ENCODE results near the gene RBM6. TPM values are rescaled to one million over a fixed set of nuclear protein-coding genes. Genes with fewer than 3 reads are reported as not detected.

The RBM6 gene
- total RNA-seq, 2 donors from 2014 or later = 123 to 146 TPM

- ATAC-seq (no peak), DNase-seq (no peak)
- Histone ChIP-seq H3K27me3 (no peaks in the 10 kb centered on the region), H3K4me3 (no peak overlapping the region), H3K36me3 (replicated peaks in 1 of 2; ENCODE audit: insufficient read depth in 1 of 2, low read depth in 2 of 2) (peaks cover 0 to 2% of the 10 kb centered on the region in 2 donors), H3K4me1 (peaks cover 11% of the 10 kb centered on the region), H3K27ac (no peak overlapping the region), H3K9me3 (no peaks in the 10 kb centered on the region)
- 83 to 87% methylated on average over 27 to 37 of the region's 48 CpGs for WGBS, 2 donors
- TF ChIP-seq CTCF (IDR thresholded peaks at IDR 0.05) (no peak), POLR2A (IDR thresholded peaks at IDR 0.05) (no peak)
- intact Hi-C loops (cut with DNase I) = no loop called here
Measured at GRCh38 chr3:49910409-49911123, 29.4 kb upstream of the RBM6 start.

GRCh38 chr3:49911124-49911420, 28.9 kb upstream of the RBM6 start:
- Histone ChIP-seq H3K27ac (no peak overlapping the region), H3K4me3 (no peak overlapping the region), H3K4me1 (peaks cover 6% of the 10 kb centered on the region), H3K9me3 (no peaks in the 10 kb centered on the region), H3K36me3 (replicated peaks in 1 of 2; ENCODE audit: insufficient read depth in 1 of 2, low read depth in 2 of 2) (peaks cover 0 to 2% of the 10 kb centered on the region in 2 donors), H3K27me3 (no peaks in the 10 kb centered on the region)
- no peak for ATAC-seq
- intact Hi-C loops (cut with DNase I) = no loop called here
- no peak for DNase-seq
- no peak for TF ChIP-seq CTCF (IDR thresholded peaks at IDR 0.05)
- TF ChIP-seq POLR2A (IDR thresholded peaks at IDR 0.05) = no peak
- 95 to 100% methylated on average over 2 of the region's 2 CpGs for WGBS, 2 donors

- 78 to 89% methylated on average over 6 to 14 of the region's 15 CpGs for WGBS, 2 donors
- peaks cover under 1% of the 10 kb centered on the region for H3K4me1 ChIP-seq
- no peak overlapping the region for H3K27ac ChIP-seq
- no peak for TF ChIP-seq POLR2A (IDR thresholded peaks at IDR 0.05)
- TF ChIP-seq CTCF (IDR thresholded peaks at IDR 0.05) = no peak
- peaks cover 0 to 2% of the 10 kb centered on the region in 2 donors for H3K36me3 ChIP-seq (replicated peaks in 1 of 2; ENCODE audit: insufficient read depth in 1 of 2, low read depth in 2 of 2)
- DNase-seq = no peak
- no peak for ATAC-seq
- no peaks in the 10 kb centered on the region for H3K27me3 ChIP-seq
- H3K9me3 ChIP-seq = no peaks in the 10 kb centered on the region
- no peak overlapping the region for H3K4me3 ChIP-seq
- intact Hi-C loops (cut with DNase I) = no loop called here
Measured at GRCh38 chr3:49911611-49912010, 28.3 kb upstream of the RBM6 start.

- ATAC-seq = no peak
- intact Hi-C loops (cut with DNase I) = no loop called here
- H3K4me1 ChIP-seq = no peaks in the 10 kb centered on the region
- H3K36me3 ChIP-seq (replicated peaks in 1 of 2; ENCODE audit: insufficient read depth in 1 of 2, low read depth in 2 of 2) = peaks cover 0 to 2% of the 10 kb centered on the region in 2 donors
- TF ChIP-seq POLR2A (IDR thresholded peaks at IDR 0.05) (no peak), CTCF (IDR thresholded peaks at IDR 0.05) (no peak)
- WGBS, 2 donors = 81 to 85% methylated on average over 4 of the region's 4 CpGs
- no peak overlapping the region for H3K27ac ChIP-seq
- H3K4me3 ChIP-seq = no peak overlapping the region
- H3K27me3 ChIP-seq = no peaks in the 10 kb centered on the region
- H3K9me3 ChIP-seq = no peaks in the 10 kb centered on the region
- DNase-seq = no peak
Measured at GRCh38 chr3:49912881-49913281, 27.1 kb upstream of the RBM6 start.

- 68% methylated on average over 2 of the region's 2 CpGs for WGBS, 2 donors
- Histone ChIP-seq H3K4me3 (no peak overlapping the region), H3K27ac (no peak overlapping the region), H3K4me1 (no peaks in the 10 kb centered on the region), H3K9me3 (no peaks in the 10 kb centered on the region), H3K27me3 (no peaks in the 10 kb centered on the region), H3K36me3 (replicated peaks in 1 of 2; ENCODE audit: insufficient read depth in 1 of 2, low read depth in 2 of 2) (peaks cover 0 to 2% of the 10 kb centered on the region in 2 donors)
- no peak for DNase-seq
- TF ChIP-seq CTCF (IDR thresholded peaks at IDR 0.05) (no peak), POLR2A (IDR thresholded peaks at IDR 0.05) (no peak)
- intact Hi-C loops (cut with DNase I) = no loop called here
- no peak for ATAC-seq
Measured at GRCh38 chr3:49914906-49915305, 25.0 kb upstream of the RBM6 start.

Data from body of pancreas (tissue), 4 donors.